ENCODE measurements around the gene GLT8D1. TPM values are rescaled to one million over a fixed set of nuclear protein-coding genes. Genes with fewer than 3 reads are reported as not detected.

Gene GLT8D1
- total and polyA plus RNA-seq, 9 of the 15 experiments (the other 6 are each of a cell fraction or from before 2014, with no cell fraction given) = 14.1 to 65.9 (median 33.7) TPM

- no peak overlapping the region for H2AFZ ChIP-seq (ENCODE audit: low read depth, low read length)
- H3K9ac ChIP-seq (ENCODE audit: insufficient read depth in 1 of 2, low read depth in 2 of 2, low read length in 2 of 2) = no peak overlapping the region
- no peaks in the 10 kb centered on the region for H3K9me3 ChIP-seq (replicated peaks; ENCODE audit: control insufficient read depth, insufficient read depth, low read depth, low read length)
- WGBS (ENCODE audit: insufficient coverage, low coverage, missing lambda C conversion rate) = 81% methylated on average over 3 of the region's 3 CpGs
- no peaks in the 10 kb centered on the region for H3K4me1 ChIP-seq (replicated peaks in 1 of 2; ENCODE audit: control insufficient read depth in 2 of 2, insufficient read depth in 2 of 2, low read length in 2 of 2)
- H4K20me1 ChIP-seq (replicated peaks; ENCODE audit: control insufficient read depth, insufficient read depth, low read length) = no peaks in the 10 kb centered on the region
- ATAC-seq (no peak), DNase-seq (ENCODE audit: extremely low read depth in 1 of 4, low spot score in 3 of 4) (no peak), FAIRE-seq (no peak)
- intact Hi-C loops (cut with micrococcal nuclease) = no loop called here
- no peak overlapping the region for H3K4me2 ChIP-seq (ENCODE audit: insufficient read depth, low read length)
- no peak overlapping the region for H3K4me3 ChIP-seq
- ChIA-PET POLR2A (interaction anchor here (0.7 kb wide), 1 partner anchor 11 kb away, joined by 3 read pairs; no protein-coding TSS in a partner anchor), CTCF (ENCODE audit: low intra/inter-chr PET ratio) (no interaction called here)
- BruUV-seq (replicated peaks) = no TSS peak
- H3K36me3 ChIP-seq (ENCODE audit: control insufficient read depth, insufficient read depth, low read length) = peaks cover 59% of the 10 kb centered on the region
- no peaks in the 10 kb centered on the region for H3K27me3 ChIP-seq (ENCODE audit: control insufficient read depth in 2 of 2, insufficient read depth in 2 of 2, low read length in 2 of 2)
- H3K27ac ChIP-seq (ENCODE audit: extremely low read depth, low read depth, low read length) = no peak overlapping the region
- no peaks in the 10 kb centered on the region for H3K9me1 ChIP-seq (ENCODE audit: control insufficient read depth, insufficient read depth, low read length)
- in situ Hi-C loops (cut with MboI) = no loop called here
- no peaks in the 10 kb centered on the region for H3K79me2 ChIP-seq (ENCODE audit: control insufficient read depth, insufficient read depth, low read length)
- no peak for TF ChIP-seq POLR3A (IDR thresholded peaks at IDR 0.05; ENCODE audit: borderline replicate concordance, extremely low read depth, insufficient read depth, insufficient read length)
- no peak for TF ChIP-seq ELF2 (CRISPR knock-in tag; IDR thresholded peaks at IDR 0.05)
- TF ChIP-seq CEBPB (tag; IDR thresholded peaks at IDR 0.05) = no peak
- TF ChIP-seq ZNF408 (CRISPR knock-in tag; IDR thresholded peaks at IDR 0.05; ENCODE audit: low read depth) = no peak
- TF ChIP-seq TAF9B (IDR thresholded peaks at IDR 0.05; ENCODE audit: partially characterized antibody) = no peak
- no peak for TF ChIP-seq ILF3 (IDR thresholded peaks at IDR 0.05; ENCODE audit: borderline replicate concordance)
- TF ChIP-seq ZNF282 (CRISPR knock-in tag; IDR thresholded peaks at IDR 0.05) = no peak
- no peak for TF ChIP-seq PRPF4 (IDR thresholded peaks at IDR 0.05; ENCODE audit: insufficient read depth, low read depth, low read length, poor library complexity, severe bottlenecking)
These were observed 45.5 kb downstream of the GLT8D1 start for GRCh38 chr3:52660046-52660445.
